Panc1 (cell line): ENCODE results near the gene TNFAIP8L3. TPM values are rescaled to one million over a fixed set of nuclear protein-coding genes. Genes with fewer than 3 reads are reported as not detected.

Source experiments
- ATAC-seq: fragments of 200-7000 bp; cut with Tn5 transposase; 2 replicates; pipeline ENCODE4 v1.9.1; 2020; ENCODE audit warnings: mild to moderate bottlenecking, moderate library complexity
- BruUV-seq: library from RNA; stranded (reverse); fragments of 400-500 nt; replicated peaks from 2 replicates; lab custom pipeline; 2021; lab: Mats Ljungman, UMichigan
- CTCF ChIA-PET: fragments of 300-600 bp; sonication (Branson Sonifier 250); formaldehyde crosslinking; loops from one replicate; lab custom pipeline; 2022; ENCODE audit warnings: antibody characterized with exemption; lab: Charles Lee
- POLR2A ChIA-PET: fragments of 300-600 bp; sonication (Branson Sonifier 250); formaldehyde crosslinking; loops from one replicate; lab custom pipeline; 2022; ENCODE audit warnings: antibody characterized with exemption; lab: Charles Lee
- DNase-seq: peaks from one replicate; pipeline ENCODE4 v3.0.0-alpha.2; 2010; ENCODE audit warnings: low read depth, low spot score
- H3K27ac ChIP-seq: 2 replicates; pipeline ENCODE4 v1.5.1; 2011; ENCODE audit warnings: mild to moderate bottlenecking, low read length, inconsistent platforms
- H3K27me3 ChIP-seq: fragments of 200-500 bp; sonication (Bioruptor generic); 2 replicates; pipeline ENCODE4 v1.6.0; 2014; ENCODE audit warnings: low read length, inconsistent platforms; ENCODE audit not compliant: control insufficient read depth, insufficient read depth
- H3K36me3 ChIP-seq: fragments of 200-500 bp; sonication (Bioruptor generic); 2 replicates; pipeline ENCODE4 v1.5.1; 2014; ENCODE audit warnings: inconsistent platforms, mild to moderate bottlenecking, low read length, moderate library complexity; ENCODE audit not compliant: control insufficient read depth, insufficient read depth
- H3K4me1 ChIP-seq: 2 replicates; pipeline ENCODE4 v1.5.1; 2011; ENCODE audit warnings: inconsistent platforms, mild to moderate bottlenecking, low read length, moderate library complexity; ENCODE audit not compliant: control insufficient read depth, insufficient read depth
- H3K4me3 ChIP-seq, 2 experiments: 2 replicates each; pipeline ENCODE4 v1.5.1; 2011 to 2012; ENCODE audit warnings: low read depth in 2 of 2, low read length in 2 of 2, mild to moderate bottlenecking in 2 of 2, inconsistent platforms in 1 of 2, moderate library complexity in 1 of 2
- H3K9me3 ChIP-seq: fragments of 200-500 bp; sonication (Bioruptor generic); 2 replicates; pipeline ENCODE4 v1.5.1; 2014; ENCODE audit warnings: low read depth, mild to moderate bottlenecking, inconsistent platforms, low read length, moderate library complexity; ENCODE audit not compliant: control insufficient read depth, insufficient read depth
- POLR2AphosphoS5 ChIP-seq: IDR thresholded peaks from 2 replicates; pipeline ENCODE4 v1.6.1; 2012; ENCODE audit warnings: mild to moderate bottlenecking, low read depth, low read length, moderate library complexity
- SIN3A ChIP-seq: IDR thresholded peaks from 2 replicates; pipeline ENCODE4 v1.6.1; 2012; ENCODE audit warnings: low read depth, mild to moderate bottlenecking, low read length, moderate library complexity, borderline replicate concordance; ENCODE audit not compliant: insufficient read depth
- TCF7L2 ChIP-seq: IDR thresholded peaks from 2 replicates; pipeline ENCODE4 v1.6.1; 2011; ENCODE audit warnings: mild to moderate bottlenecking, low read depth, low read length, inconsistent platforms
- in situ Hi-C: cut with HindIII; loops from 2 replicates; pipeline ENCODE4 v1.10.0; 2016; ENCODE audit warnings: low sequenced_read_pairs, low pct_unique_long_range_greater_than_20kb
- intact Hi-C: fragments of 100-400 bp; cut with micrococcal nuclease; formaldehyde crosslinking; loops from one replicate; pipeline ENCODE4 v1.10.0; 2022; ENCODE audit not compliant: unreplicated experiment
- total RNA-seq: library from RNA; stranded (reverse); gene quantifications from one replicate; pipeline ENCODE4 v1.2.1, GENCODE V29; 2021; ENCODE audit not compliant: unreplicated experiment
- TF ChIP-seq, protein P1 (sequence below): fragments of 450-650 bp; IDR thresholded peaks from 2 replicates; pipeline ENCODE4 v1.5.1; 2017; ENCODE audit warnings: mild to moderate bottlenecking
- TF ChIP-seq, protein P2 (sequence below), 2 experiments: IDR thresholded peaks; 2 replicates each; pipeline ENCODE4 v1.6.1; 2011 to 2012; ENCODE audit warnings: low read depth in 2 of 2, control low read depth in 1 of 2, low read length in 1 of 2, mild to moderate bottlenecking in 1 of 2, moderate library complexity in 1 of 2; ENCODE audit not compliant: insufficient read depth in 1 of 2

TNFAIP8L3 gene
- total RNA-seq, 1 experiment from 2014 or later: 1.0 TPM

DNA sequence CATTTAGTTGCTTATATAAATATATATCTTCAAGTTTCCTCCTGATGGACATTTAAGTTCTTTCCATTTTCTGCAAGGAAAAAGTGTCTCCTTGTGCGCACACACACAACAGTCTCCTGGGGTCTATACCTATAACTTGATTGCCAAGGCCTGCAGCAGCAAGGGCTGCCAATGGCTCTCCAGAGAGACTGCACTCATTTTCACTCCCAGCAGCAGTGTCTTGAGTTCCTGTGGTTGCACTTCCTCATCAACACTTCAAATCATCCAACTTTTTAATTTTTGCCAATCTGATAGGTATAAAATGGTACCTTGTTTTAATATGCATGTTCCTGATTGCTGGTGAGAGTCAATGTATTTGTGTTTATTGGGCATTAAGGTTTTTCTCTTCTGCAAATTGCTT lies 23.1 kb downstream of the TNFAIP8L3 start:
- no TSS peak for BruUV-seq
- ATAC-seq (no peak), DNase-seq (no peak)
- no peaks in the 10 kb centered on the region for H3K36me3 ChIP-seq
- in situ Hi-C loops (no loop called here), intact Hi-C loops (no loop called here)
- TF ChIP-seq TCF7L2: no peak
- TF ChIP-seq, protein P1, sequence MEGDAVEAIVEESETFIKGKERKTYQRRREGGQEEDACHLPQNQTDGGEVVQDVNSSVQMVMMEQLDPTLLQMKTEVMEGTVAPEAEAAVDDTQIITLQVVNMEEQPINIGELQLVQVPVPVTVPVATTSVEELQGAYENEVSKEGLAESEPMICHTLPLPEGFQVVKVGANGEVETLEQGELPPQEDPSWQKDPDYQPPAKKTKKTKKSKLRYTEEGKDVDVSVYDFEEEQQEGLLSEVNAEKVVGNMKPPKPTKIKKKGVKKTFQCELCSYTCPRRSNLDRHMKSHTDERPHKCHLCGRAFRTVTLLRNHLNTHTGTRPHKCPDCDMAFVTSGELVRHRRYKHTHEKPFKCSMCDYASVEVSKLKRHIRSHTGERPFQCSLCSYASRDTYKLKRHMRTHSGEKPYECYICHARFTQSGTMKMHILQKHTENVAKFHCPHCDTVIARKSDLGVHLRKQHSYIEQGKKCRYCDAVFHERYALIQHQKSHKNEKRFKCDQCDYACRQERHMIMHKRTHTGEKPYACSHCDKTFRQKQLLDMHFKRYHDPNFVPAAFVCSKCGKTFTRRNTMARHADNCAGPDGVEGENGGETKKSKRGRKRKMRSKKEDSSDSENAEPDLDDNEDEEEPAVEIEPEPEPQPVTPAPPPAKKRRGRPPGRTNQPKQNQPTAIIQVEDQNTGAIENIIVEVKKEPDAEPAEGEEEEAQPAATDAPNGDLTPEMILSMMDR: no peak
- TF ChIP-seq, protein P2, sequence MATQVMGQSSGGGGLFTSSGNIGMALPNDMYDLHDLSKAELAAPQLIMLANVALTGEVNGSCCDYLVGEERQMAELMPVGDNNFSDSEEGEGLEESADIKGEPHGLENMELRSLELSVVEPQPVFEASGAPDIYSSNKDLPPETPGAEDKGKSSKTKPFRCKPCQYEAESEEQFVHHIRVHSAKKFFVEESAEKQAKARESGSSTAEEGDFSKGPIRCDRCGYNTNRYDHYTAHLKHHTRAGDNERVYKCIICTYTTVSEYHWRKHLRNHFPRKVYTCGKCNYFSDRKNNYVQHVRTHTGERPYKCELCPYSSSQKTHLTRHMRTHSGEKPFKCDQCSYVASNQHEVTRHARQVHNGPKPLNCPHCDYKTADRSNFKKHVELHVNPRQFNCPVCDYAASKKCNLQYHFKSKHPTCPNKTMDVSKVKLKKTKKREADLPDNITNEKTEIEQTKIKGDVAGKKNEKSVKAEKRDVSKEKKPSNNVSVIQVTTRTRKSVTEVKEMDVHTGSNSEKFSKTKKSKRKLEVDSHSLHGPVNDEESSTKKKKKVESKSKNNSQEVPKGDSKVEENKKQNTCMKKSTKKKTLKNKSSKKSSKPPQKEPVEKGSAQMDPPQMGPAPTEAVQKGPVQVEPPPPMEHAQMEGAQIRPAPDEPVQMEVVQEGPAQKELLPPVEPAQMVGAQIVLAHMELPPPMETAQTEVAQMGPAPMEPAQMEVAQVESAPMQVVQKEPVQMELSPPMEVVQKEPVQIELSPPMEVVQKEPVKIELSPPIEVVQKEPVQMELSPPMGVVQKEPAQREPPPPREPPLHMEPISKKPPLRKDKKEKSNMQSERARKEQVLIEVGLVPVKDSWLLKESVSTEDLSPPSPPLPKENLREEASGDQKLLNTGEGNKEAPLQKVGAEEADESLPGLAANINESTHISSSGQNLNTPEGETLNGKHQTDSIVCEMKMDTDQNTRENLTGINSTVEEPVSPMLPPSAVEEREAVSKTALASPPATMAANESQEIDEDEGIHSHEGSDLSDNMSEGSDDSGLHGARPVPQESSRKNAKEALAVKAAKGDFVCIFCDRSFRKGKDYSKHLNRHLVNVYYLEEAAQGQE (IDR thresholded peaks at IDR 0.05; ENCODE audit: insufficient read depth in 1 of 2, low read depth in 2 of 2, low read length in 1 of 2): no peak
- no peak for TF ChIP-seq SIN3A
- TF ChIP-seq POLR2AphosphoS5: no peak
- H3K9me3 ChIP-seq: no peaks in the 10 kb centered on the region
- CTCF ChIA-PET: no interaction called here
- H3K27me3 ChIP-seq: no peaks in the 10 kb centered on the region
- POLR2A ChIA-PET: no interaction called here
- H3K4me1 ChIP-seq: no peaks in the 10 kb centered on the region
- no peak overlapping the region for H3K4me3 ChIP-seq
- H3K27ac ChIP-seq: no peak overlapping the region

DNA sequence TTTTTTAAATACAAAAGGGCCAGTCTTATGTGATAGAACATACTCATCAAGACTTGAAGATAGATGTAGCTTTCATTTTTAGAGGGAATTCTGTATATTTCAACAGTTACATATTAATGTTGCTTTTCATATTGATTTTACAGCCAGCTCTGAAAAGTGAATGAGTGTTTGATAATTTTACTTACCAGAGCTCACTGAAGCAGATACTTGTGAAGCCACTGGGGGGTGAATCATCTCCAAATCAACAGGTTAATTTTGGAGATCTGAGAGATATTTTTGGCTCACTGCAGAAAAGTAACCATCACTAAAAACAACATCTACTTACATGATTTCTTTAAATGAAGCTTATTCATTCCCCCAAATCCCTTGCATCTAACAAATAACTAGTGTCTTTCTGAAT lies 24.7 kb downstream of the TNFAIP8L3 start:
- ChIA-PET CTCF (no interaction called here), POLR2A (interaction anchor here (0.6 kb wide), 1 partner anchor 16 kb away, joined by 7 read pairs; no protein-coding TSS in a partner anchor)
- intact Hi-C loops: no loop called here
- in situ Hi-C loops: no loop called here
- Histone ChIP-seq H3K36me3 (no peaks in the 10 kb centered on the region), H3K4me3 (no peak overlapping the region), H3K27me3 (no peaks in the 10 kb centered on the region), H3K27ac (no peak overlapping the region), H3K4me1 (no peaks in the 10 kb centered on the region), H3K9me3 (no peaks in the 10 kb centered on the region)
- DNase-seq (no peak), ATAC-seq (no peak)
- TF ChIP-seq POLR2AphosphoS5 (no peak), SIN3A (no peak), TCF7L2 (no peak)
- TF ChIP-seq, protein P1: no peak
- TF ChIP-seq, protein P2 (IDR thresholded peaks at IDR 0.05; ENCODE audit: insufficient read depth in 1 of 2, low read depth in 2 of 2, low read length in 1 of 2): no peak
- no TSS peak for BruUV-seq
